Brain pericyte (primary cell): Measurements from ENCODE around the gene ATP8A1.

ENCODE experiments used
- DNase-seq: peaks from one replicate; pipeline ENCODE4 v3.0.0-alpha.2; 2012; ENCODE audit warnings: low read depth, low spot score

Gene ATP8A1

GRCh38 chr4:42649870-42650269 is 7.0 kb downstream of the ATP8A1 start:
- DNase-seq = no peak

- no peak for DNase-seq
Measured at GRCh38 chr4:42646999-42647541, 9.8 kb downstream of the ATP8A1 start.

- DNase-seq = no peak
Measured at GRCh38 chr4:42646013-42646784, 10.7 kb downstream of the ATP8A1 start.

- no peak for DNase-seq
Measured at GRCh38 chr4:42644897-42645296, 12.0 kb downstream of the ATP8A1 start.

GRCh38 chr4:42643685-42644084 is 13.2 kb downstream of the ATP8A1 start:
- no peak for DNase-seq

- no peak for DNase-seq
Measured at GRCh38 chr4:42642845-42643615, 13.9 kb downstream of the ATP8A1 start.

GRCh38 chr4:42642101-42642797 is 14.7 kb downstream of the ATP8A1 start:
- no peak for DNase-seq

DNA sequence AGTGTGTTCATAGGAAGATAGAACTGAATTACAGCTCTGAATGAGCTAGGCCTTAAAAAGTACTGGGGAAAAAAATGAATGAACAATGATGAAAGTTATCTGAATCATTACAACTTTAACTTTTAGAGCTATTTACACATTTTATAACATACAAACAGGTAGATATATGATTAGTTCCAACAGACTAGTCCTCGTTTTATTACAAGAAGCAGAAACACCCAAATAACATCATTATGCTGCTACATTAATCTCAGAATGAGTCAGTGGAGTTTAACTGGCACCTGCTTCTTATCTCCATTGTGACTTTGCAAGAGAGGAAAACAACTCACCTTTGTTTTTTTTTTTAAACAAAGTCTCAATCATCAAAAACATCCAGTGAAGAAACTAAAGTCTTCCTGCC is 15.2 kb downstream of the ATP8A1 start:
- no peak for DNase-seq

GRCh38 chr4:42641161-42641560 is 15.7 kb downstream of the ATP8A1 start:
- DNase-seq = no peak

- DNase-seq = no peak
Measured at GRCh38 chr4:42640613-42641012, 16.3 kb downstream of the ATP8A1 start.

DNA sequence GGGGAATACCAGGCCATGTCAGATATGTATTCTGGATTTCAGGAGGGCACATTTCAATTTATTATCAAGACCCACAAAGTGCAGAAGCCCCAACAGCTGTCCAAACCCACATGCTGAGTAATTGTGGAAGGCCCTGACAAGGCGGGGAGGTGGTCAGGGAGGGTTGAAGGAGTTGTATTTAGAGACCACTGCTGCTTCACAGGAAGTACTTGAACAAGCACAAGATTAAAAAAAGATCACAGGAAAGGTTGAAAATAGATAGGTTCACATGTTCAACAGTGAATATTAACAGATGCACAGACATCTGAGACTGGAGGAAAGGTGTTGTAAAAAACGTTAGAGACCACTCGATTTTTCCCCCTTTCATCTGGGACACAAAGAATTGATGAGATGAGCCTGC is 17.9 kb downstream of the ATP8A1 start:
- DNase-seq = no peak

GRCh38 chr4:42638321-42638720 is 18.6 kb downstream of the ATP8A1 start:
- DNase-seq = no peak

GRCh38 chr4:42637867-42638266 is 19.0 kb downstream of the ATP8A1 start:
- DNase-seq = no peak

DNA sequence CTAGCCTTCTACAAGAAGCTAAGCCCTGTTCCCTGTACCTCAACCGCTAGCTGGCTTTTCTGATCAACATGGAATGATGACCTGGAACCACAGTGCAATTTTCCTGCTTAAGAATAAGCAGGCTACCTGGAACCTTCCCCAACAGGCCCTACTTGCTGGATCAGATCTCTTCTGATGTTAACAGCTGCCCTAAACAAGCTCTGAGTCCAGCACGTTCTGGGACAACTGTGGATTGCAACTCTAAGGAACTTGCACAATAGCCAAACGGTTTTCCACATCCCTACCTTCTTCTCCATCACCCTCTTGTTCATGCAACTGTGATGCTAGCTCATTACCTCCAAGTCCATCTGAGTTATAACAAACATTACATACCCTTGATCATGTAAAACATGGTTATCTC is 19.8 kb downstream of the ATP8A1 start:
- no peak for DNase-seq

GRCh38 chr4:42636645-42636949 is 20.3 kb downstream of the ATP8A1 start:
- DNase-seq = no peak

DNA sequence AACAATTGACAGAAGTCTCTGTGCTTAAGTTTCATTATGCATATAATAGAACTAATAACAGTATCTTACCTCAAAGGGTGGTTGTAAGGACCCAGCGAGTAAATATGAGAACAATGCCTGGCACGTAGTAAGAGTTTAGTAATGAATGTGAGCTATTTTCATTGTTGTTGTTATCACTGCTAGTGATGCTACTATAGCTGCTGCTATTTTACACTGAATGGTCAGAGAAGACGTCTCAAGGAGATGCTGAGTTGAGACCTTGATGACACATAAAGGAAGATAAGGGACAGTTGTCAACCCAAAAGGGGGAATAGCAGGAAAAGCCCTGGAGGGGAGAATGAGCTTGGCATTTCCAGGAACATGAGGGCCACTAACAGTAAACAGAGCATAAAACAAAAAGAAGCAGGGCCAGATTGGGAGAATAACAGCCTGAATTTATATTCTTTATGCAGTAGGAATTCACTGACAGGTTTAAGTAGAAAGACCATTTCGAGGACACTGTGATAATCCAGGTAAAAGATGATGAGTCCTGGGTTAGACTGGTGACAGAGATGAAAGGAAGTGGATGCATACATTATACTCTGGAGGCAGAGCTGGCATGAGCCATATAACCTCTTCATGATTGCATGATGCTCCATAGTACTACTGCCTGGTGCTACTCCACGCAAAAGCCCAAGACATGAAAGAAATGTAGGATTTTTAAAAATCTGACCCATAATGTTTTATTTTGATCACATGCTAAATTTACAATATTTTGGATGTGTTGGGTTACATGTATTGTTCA is 23.1 kb downstream of the ATP8A1 start:
- DNase-seq = no peak

DNA sequence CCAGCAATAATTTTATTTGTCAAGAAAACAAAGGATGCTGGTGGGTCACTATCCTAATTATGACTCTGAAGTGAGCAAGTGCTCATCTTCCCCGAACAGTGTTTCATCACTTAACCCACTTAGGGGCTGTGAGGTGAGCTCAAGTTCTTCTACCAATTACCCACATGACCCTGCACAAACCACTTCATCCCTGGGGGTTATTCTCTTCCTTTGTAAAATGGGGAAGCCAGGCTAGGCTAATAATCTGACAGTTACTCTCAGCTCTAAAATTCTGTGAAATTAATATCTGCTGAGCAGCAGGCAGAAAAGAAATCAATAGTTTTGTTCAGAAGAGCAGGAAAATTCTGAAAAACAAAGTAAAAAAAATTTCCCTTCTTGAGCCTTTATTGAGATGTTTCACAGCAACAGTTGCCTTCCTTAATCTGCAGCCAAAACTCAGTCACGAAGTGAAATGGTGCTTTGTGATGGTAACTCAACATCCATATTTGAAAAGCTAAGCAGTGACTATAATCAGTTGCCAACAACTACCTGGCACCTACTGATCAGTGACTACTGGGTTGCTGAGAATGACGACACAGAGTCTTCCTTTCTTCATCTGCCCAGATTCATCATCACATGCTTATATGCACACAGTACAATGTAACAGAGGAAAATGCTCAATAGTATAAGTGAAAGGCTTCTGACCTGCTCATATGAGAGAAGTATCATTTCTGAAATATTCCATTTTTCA is 24.1 kb downstream of the ATP8A1 start:
- DNase-seq = no peak

DNA sequence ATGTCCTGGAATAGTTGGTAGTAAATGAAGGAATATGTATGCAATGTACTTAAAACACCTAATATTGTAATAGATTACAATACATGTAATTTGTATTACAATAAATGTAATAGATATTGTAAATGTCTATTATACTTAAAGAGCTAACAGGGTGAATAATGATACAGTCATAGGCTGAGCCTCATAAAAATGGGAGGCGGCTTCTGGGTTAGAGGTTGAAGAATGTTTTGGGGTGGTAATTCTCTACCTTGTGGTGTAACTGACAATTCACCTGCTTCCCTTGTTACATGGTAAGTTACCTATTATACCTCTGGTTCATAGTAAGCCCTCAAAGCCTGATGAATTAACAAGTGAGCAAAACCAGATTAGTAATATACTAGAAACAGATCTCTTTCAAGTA is 26.0 kb downstream of the ATP8A1 start:
- no peak for DNase-seq

GRCh38 chr4:42628740-42629139 is 28.2 kb downstream of the ATP8A1 start:
- no peak for DNase-seq

DNA sequence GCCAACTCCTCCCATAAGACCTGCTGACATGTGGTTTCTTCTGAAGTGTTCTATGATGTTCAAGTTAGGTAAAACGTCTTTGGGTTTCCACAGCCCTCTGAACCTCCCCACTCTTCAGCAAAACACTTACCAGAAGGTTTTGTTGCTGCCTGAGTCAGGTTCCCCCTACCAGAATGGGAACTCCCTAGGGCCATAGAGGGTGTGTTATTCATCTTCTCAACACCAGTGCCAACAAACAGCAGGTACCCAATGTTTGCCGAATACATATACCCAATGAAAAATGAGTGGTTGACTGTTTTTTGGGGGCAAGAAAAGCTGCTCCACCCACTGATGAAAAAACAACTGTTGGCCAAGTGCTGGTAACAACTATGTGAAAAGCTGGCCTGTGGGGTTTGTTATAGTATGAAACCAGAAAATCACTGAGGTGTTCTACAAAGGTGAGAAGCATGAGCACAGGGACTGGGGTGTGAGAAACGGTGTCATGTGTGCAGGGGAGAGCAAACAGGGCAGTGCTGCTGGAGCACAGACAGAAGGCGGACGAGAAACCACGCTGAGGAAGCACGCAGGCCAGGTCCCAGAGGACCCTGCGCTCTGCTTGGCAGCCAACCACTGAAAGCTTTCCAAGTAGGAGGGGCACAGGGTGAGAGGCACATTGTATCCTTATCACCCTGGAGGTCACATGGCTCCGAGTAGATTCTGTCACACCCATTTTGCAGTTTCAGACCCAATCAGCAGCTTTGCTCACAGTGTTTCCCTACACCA is 28.8 kb downstream of the ATP8A1 start:
- DNase-seq = no peak
